NCI-H526 (cell line): ENCODE results near the gene MRPS10.
"Not testable (repeated sequence)": the region's sequence is repeated elsewhere in the genome, so short reads cannot be mapped to it uniquely, and the experiment has no call there.

Experiments used
- DNase-seq, 2 experiments: peaks; one replicate each; lab custom pipeline; 2025; lab: John Stamatoyannopoulos, UW

Gene MRPS10

GRCh38 chr6:42176981-42177380 is 40.7 kb downstream of the MRPS10 start:
- DNase-seq = peak; percentile 63 to 77

GRCh38 chr6:42175860-42176259 is 41.8 kb downstream of the MRPS10 start:
- peak in 1 of 2 experiments; percentile 20 for DNase-seq

GRCh38 chr6:42173101-42173500 is 44.6 kb downstream of the MRPS10 start, which contains the start of gene GUCA1A:
GUCA1A (plus strand) TSS chr6:42173364; CDS start chr6:42173614, 250 bp downstream.
- no peak for DNase-seq

- DNase-seq = peak; percentile 68 to 87
Observed at GRCh38 chr6:42171813-42172581, 45.7 kb downstream of the MRPS10 start.

GRCh38 chr6:42169780-42170179 is 47.9 kb downstream of the MRPS10 start:
- not testable (repeated sequence) for DNase-seq

- no peak for DNase-seq
Observed at GRCh38 chr6:42168650-42169049, 49.0 kb downstream of the MRPS10 start.

GRCh38 chr6:42166444-42167141 is 51.1 kb downstream of the MRPS10 start:
- peak; percentile 81 to 90 for DNase-seq

- DNase-seq = no peak
Observed at GRCh38 chr6:42165016-42165415, 52.6 kb downstream of the MRPS10 start.

GRCh38 chr6:42163981-42164380 is 53.7 kb downstream of the MRPS10 start:
- DNase-seq = peak; percentile 14 to 36

GRCh38 chr6:42162812-42163211 is 54.8 kb downstream of the MRPS10 start:
- DNase-seq = no peak

GRCh38 chr6:42162384-42162783 is 55.3 kb downstream of the MRPS10 start:
- DNase-seq = no peak

GRCh38 chr6:42159431-42160024 is 58.1 kb downstream of the MRPS10 start:
- no peak for DNase-seq

- no peak for DNase-seq
Observed at GRCh38 chr6:42158631-42159030, 59.0 kb downstream of the MRPS10 start.

- DNase-seq = no peak
Observed at GRCh38 chr6:42158011-42158410, 59.6 kb downstream of the MRPS10 start.
